ENCODE measurements around the gene PCDH17.

- TF ChIP-seq TAF1 (IDR thresholded peaks at IDR 0.05; ENCODE audit: low read depth) (no peak), EP300 (IDR thresholded peaks at IDR 0.05; ENCODE audit: borderline replicate concordance) (no peak), REST (IDR thresholded peaks at IDR 0.05; ENCODE audit: low read depth) (no peak), RAD21 (IDR thresholded peaks at IDR 0.05; ENCODE audit: low read depth) (peak; percentile 65), ZBTB7A (IDR thresholded peaks at IDR 0.05; ENCODE audit: low read depth) (no peak), YY1 (IDR thresholded peaks at IDR 0.05; ENCODE audit: low read depth) (no peak)
Observed at GRCh38 chr13:57624565-57625435, 6.7 kb upstream of the PCDH17 start.
